HG02763 (cell line): ENCODE data around the gene EREG.
A peak's percentile ranks its signal among the peaks of the same experiment; 100 is the strongest.
"Not testable (repeated sequence)": the region's sequence is repeated elsewhere in the genome, so short reads cannot be mapped to it uniquely, and the experiment has no call there.

Experiments used
- ATAC-seq: cut with Tn5 transposase; IDR thresholded peaks from one replicate; pipeline ENCODE4 v1.9.1; 2021; ENCODE audit warnings: mild to moderate bottlenecking, moderate library complexity; ENCODE audit not compliant: unreplicated experiment

The EREG gene

GRCh38 chr4:74387790-74388189, 22.8 kb downstream of the EREG start:
- ATAC-seq, result no peak

DNA sequence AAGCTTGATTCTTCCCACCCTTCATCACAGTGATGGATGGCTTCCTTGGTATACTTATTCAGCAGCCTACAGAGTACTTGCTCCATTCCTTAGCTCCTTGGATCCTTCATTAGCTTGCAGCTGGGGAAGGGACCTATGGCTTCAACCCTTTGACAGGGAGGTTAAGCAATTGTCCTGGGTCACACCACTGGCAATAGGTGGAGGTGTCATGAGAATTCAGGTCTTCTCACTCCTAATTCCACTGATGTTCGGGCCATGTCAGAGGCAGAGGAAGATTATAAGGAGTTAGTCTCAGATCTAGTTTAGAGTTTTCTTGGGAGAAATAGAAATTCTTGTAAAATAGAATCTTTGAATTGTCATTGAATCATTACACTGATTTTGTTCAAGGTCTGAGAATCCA, 24.5 kb downstream of the EREG start:
- no peak for ATAC-seq

- ATAC-seq, result no peak
These were observed 25.7 kb downstream of the EREG start for GRCh38 chr4:74390677-74391076.

- no peak for ATAC-seq
These were observed 26.4 kb downstream of the EREG start for GRCh38 chr4:74391346-74391745.

GRCh38 chr4:74391890-74392475, 27.0 kb downstream of the EREG start:
- no peak for ATAC-seq

- no peak for ATAC-seq
These were observed 29.7 kb downstream of the EREG start for GRCh38 chr4:74394476-74395136.

DNA sequence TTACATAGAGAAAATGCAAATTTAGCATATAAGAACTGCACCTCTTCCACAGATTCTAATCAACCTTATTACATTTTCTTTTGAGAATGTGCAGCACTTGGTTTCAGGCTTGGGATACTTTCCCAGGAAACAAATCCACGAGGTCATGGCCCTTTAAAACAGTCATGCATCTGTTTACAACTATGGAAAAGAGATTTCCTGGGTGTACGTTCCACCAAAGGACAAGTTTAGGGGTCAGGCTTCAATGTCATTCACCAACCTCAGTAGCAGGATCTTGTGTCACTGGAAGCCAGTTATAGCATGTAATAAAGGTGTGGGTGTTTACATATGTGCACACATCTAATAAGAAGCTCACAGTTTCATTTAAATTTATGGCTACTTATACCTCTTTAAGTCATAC, 30.7 kb downstream of the EREG start:
- ATAC-seq, result no peak

- ATAC-seq, result no peak
These were observed 32.9 kb downstream of the EREG start for GRCh38 chr4:74397748-74398426.

- not testable (repeated sequence) for ATAC-seq
These were observed 34.1 kb downstream of the EREG start for GRCh38 chr4:74398894-74399589.

- no peak for ATAC-seq
These were observed 35.5 kb downstream of the EREG start for GRCh38 chr4:74400395-74400794.

- peak; percentile 96 for ATAC-seq
These were observed 37.9 kb downstream of the EREG start for GRCh38 chr4:74402692-74403456.

DNA sequence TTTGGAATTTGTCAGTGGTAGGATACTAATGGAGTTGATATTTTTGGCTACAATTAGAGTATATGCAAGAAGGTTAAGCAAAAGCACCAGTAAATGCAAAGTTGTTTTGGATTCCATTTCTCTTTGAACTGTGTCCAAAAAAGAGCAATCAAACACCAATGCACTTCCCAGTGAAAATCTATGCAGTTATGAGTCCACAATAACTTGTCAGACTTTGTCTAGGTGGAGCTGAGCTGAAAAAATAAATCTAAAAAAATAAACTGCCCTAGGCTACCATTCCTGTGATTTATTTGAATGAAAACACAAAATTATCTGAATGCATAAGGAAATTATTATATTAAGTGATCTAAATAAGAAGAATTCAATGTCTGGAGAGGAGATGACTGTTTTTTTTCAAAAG, 42.9 kb downstream of the EREG start:
- ATAC-seq, result no peak

- ATAC-seq, result no peak
These were observed 43.7 kb downstream of the EREG start for GRCh38 chr4:74408639-74409038.

DNA sequence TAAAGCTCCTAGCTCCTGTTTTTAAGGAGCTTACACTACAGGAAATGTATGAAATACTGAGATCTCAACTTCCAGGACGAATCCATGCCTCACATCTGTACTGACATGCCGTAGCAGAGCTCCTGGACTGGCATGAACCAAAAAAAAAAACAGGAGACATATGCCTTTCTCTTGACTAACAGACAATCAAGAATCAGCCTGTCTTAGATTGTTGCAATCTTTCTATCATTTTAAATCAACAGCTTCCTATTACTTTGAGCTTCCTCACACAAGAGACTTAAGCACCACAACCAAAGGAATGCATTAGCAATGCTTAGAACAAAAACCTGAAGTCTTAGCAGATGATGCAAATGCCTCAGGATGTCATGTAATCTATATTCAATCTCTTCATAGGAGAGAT, 45.3 kb downstream of the EREG start:
- no peak for ATAC-seq

DNA sequence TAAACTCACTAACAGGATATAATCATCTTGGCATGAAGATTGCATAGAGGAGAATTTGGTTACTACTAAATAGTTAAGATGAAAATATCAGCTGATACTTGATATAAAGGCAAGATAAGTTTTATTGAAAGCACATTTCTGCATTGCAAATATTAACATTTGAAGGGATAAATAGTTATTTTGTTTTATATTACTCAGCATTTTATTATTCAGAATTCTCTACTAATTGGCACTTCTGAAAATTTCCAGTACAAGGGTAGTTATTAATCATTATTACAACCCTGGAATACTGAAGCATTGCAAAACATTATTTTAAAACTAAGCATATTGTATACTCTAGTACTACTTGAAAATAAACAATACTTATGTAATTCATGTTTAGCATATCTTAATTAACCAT, 47.3 kb downstream of the EREG start:
- ATAC-seq, result no peak

- ATAC-seq, result no peak
These were observed 48.3 kb downstream of the EREG start for GRCh38 chr4:74413265-74413664.

DNA sequence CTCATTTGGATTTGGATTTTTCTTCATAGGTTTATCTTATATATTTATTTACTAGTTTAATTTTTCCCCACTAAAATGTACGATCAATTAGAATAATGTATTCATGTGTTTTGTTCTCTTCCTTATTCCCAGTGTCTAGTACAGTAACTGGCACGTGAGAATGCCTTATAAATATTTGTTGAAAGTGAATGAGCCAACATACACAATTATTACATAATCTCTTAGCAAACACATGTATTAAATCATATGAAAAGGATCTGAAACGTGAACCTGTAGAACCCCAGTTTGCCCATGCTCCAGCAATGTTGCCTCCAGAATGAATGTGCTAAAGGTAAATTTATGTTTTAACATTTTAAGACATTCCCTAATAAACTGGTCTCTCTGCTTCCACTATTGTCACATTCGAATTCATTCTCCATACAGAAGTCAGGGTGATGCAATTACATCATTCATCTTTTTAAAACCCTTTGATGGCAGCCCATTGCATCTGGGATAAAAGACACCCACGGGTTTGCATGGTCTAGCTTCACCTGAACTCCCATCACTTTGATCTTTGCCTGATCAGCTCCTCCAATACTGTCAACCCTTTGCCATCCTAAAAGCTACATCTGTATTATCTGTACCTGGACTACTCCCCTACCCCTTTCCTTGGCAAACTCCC, 49.3 kb downstream of the EREG start:
- no peak for ATAC-seq

DNA sequence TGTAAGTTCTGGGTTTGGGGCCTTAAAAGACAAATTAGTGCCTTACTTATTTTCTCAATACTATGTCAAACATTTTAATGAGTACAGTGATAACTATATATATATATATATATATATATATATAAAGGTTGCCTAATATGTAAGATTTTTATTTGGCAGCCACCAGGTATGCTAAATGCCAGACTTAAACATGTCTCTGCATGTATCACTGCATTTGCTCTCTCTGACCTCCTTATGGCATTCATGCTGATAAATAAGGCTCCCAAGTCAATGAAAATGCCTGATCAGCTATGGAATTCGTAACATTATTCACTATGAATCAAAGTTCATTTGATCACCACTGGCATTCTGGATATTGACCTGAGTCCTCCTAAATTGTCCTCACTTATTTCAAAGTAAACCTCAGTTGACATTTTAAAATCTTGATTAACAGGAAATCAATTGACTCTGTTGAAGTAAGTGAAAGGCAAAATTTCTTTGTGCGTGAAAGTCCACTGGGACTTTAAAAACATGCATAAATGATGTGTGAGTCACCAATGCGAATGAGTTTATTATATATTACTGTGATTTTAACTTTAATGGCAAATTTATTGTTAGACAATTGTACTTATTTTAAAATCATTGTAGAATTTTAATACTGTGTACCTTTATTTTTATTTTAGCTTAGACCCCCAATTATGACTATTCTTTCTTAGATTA, 50.8 kb downstream of the EREG start:
- no peak for ATAC-seq

DNA sequence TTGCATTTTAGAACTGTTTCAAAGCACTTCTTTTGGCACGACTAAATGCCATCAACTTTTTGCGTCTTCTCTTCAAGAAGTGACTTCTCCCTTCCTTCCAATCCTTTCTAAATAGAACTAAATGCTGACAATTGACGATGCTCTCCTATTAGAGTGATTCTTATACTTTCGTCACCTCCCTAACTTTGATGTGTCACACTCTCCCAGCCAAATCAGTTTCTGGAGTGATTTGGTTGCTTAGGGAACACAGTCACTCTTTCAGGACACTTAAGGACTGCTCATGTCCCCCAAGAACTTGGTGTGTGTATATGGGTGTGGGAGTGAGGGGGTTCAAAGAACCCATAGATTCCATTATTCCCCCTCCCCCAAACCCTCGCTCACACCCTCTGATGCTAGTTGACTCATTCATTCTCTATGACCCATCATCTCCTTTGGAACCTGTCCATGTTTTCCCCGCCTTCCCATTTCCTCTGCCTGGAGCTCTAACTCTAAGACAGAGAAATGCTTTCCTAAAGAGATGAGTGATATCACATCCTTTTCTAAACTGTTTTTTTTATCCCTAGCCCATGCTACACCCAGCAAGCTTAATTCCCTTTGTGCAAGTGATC, 53.2 kb downstream of the EREG start:
- no peak for ATAC-seq

DNA sequence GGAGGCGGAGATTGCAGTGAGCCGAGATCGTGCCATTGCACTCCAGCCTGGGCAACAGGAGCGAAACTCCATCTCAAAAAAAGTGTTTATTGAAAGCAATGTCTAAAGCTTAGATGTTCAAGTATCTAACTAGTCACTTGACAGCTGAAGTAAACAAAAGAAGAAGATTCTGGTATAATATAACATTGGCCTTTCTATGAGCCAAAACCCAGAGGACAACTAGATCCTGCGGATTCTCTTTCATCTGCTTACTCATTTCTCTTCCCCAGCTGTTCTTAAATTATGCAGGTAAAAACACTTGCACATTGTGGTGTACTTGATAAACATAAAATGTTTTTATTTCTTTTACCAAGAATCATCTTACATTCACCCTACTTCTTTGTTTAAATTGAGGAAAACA, 55.9 kb downstream of the EREG start:
- ATAC-seq, result no peak
